Brain microvascular endothelial cell (primary cell): Measurements from ENCODE around the gene METTL9.
"Not testable (repeated sequence)": the region's sequence is repeated elsewhere in the genome, so short reads cannot be mapped to it uniquely, and the experiment has no call there.

Experiments
- DNase-seq: peaks from one replicate; pipeline ENCODE4 v3.0.0-alpha.2; 2020
- H3K27ac ChIP-seq: fragments of 250-450 bp; sonication (Bioruptor Pico); 2 replicates; pipeline ENCODE4 v1.5.1; 2020; ENCODE audit warnings: mild to moderate bottlenecking, moderate library complexity
- H3K27me3 ChIP-seq: fragments of 250-450 bp; sonication (Bioruptor Pico); replicated peaks from 2 replicates; pipeline ENCODE4 v1.5.1; 2020; ENCODE audit warnings: mild to moderate bottlenecking
- H3K36me3 ChIP-seq: fragments of 250-450 bp; sonication (Bioruptor Pico); replicated peaks from 2 replicates; pipeline ENCODE4 v1.5.1; 2020; ENCODE audit warnings: mild to moderate bottlenecking
- H3K4me3 ChIP-seq: 2 replicates; pipeline ENCODE4 v1.5.1; 2011; ENCODE audit warnings: low read depth, mild to moderate bottlenecking, control low read depth, low read length, moderate library complexity
- CTCF ChIP-seq: IDR thresholded peaks from 2 replicates; pipeline ENCODE4 v1.5.1; 2011; ENCODE audit warnings: low read depth, mild to moderate bottlenecking, moderate library complexity, low read length, control low read depth, inconsistent platforms; ENCODE audit errors: missing control alignments
- in situ Hi-C: cut with HindIII; loops from 2 replicates; pipeline ENCODE4 v1.10.0; 2017; ENCODE audit warnings: low sequenced_read_pairs, low pct_ligation_motif_present

The METTL9 gene

GRCh38 chr16:21599122-21600030 lies at the start of gene METTL9:
METTL9 (plus strand) TSS chr16:21599577; CDS start chr16:21599734, 157 bp downstream.
- Histone ChIP-seq H3K27ac (peak within 1 kb of the TSS; percentile 83), H3K27me3 (no peaks in the 10 kb centered on the region), H3K4me3 (peak within 1 kb of the TSS; percentile 72), H3K36me3 (no peaks in the 10 kb centered on the region)
- no peak for TF ChIP-seq CTCF
- in situ Hi-C loops, result no loop called here
- DNase-seq, result peak; percentile 90

GRCh38 chr16:21549975-21550374 lies 49.4 kb upstream of the METTL9 start:
- in situ Hi-C loops, H3K27me3 ChIP-seq, H3K36me3 ChIP-seq, H3K4me3 ChIP-seq, DNase-seq, H3K27ac ChIP-seq: not testable (repeated sequence)

GRCh38 chr16:21550435-21550834 lies 48.9 kb upstream of the METTL9 start:
- H3K36me3 ChIP-seq, H3K27me3 ChIP-seq, H3K4me3 ChIP-seq, DNase-seq, H3K27ac ChIP-seq, in situ Hi-C loops: not testable (repeated sequence)

GRCh38 chr16:21551076-21551475 lies 48.3 kb upstream of the METTL9 start:
- H3K4me3 ChIP-seq, H3K36me3 ChIP-seq, H3K27me3 ChIP-seq, DNase-seq, H3K27ac ChIP-seq, in situ Hi-C loops: not testable (repeated sequence)

GRCh38 chr16:21551600-21551999 lies 47.8 kb upstream of the METTL9 start:
- in situ Hi-C loops, result not testable (repeated sequence)

GRCh38 chr16:21553481-21554296 lies 45.7 kb upstream of the METTL9 start:
- H3K27ac ChIP-seq, in situ Hi-C loops, H3K27me3 ChIP-seq, DNase-seq, H3K4me3 ChIP-seq, H3K36me3 ChIP-seq: not testable (repeated sequence)

More at GRCh38 chr16:21551600-21551999, 47.8 kb upstream of the METTL9 start:
- H3K27me3 ChIP-seq, H3K36me3 ChIP-seq, H3K27ac ChIP-seq, H3K4me3 ChIP-seq, DNase-seq: not testable (repeated sequence)

- Histone ChIP-seq H3K27ac (no peak overlapping the region), H3K4me3 (no peak overlapping the region), H3K27me3 (peaks cover 2% of the 10 kb centered on the region), H3K36me3 (no peaks in the 10 kb centered on the region)
- peak; percentile 84 for DNase-seq
- peak; percentile 99 for TF ChIP-seq CTCF
- in situ Hi-C loops, result no loop called here
These were observed 44.4 kb upstream of the METTL9 start for GRCh38 chr16:21554795-21555585.

- DNase-seq, H3K4me3 ChIP-seq, in situ Hi-C loops, H3K36me3 ChIP-seq, H3K27me3 ChIP-seq, H3K27ac ChIP-seq: not testable (repeated sequence)
These were observed 43.8 kb upstream of the METTL9 start for GRCh38 chr16:21555621-21556020.

- H3K4me3 ChIP-seq, H3K27me3 ChIP-seq, H3K36me3 ChIP-seq, DNase-seq, in situ Hi-C loops, H3K27ac ChIP-seq: not testable (repeated sequence)
These were observed 43.3 kb upstream of the METTL9 start for GRCh38 chr16:21556026-21556595.

GRCh38 chr16:21556651-21557241 lies 42.6 kb upstream of the METTL9 start:
- DNase-seq, result peak; percentile 90
- in situ Hi-C loops, H3K4me3 ChIP-seq, H3K36me3 ChIP-seq, H3K27me3 ChIP-seq, H3K27ac ChIP-seq: not testable (repeated sequence)
